HUES48 (cell line): ENCODE results near the gene CASZ1.
A peak's percentile ranks its signal among the peaks of the same experiment; 100 is the strongest.

Experiments
- H3K27ac ChIP-seq: one replicate; pipeline ENCODE4 v1.7.0; 2013; ENCODE audit warnings: low read depth, low read length, inconsistent platforms
- H3K27me3 ChIP-seq: 2 replicates; pipeline ENCODE4 v1.6.1; 2013; ENCODE audit warnings: mild to moderate bottlenecking, low read length; ENCODE audit not compliant: control insufficient read depth, insufficient read depth
- H3K36me3 ChIP-seq: 2 replicates; pipeline ENCODE4 v1.6.1; 2013; ENCODE audit warnings: low read length; ENCODE audit not compliant: control insufficient read depth, insufficient read depth
- H3K4me1 ChIP-seq: 2 replicates; pipeline ENCODE4 v1.6.1; 2013; ENCODE audit warnings: mild to moderate bottlenecking, low read length; ENCODE audit not compliant: control insufficient read depth, insufficient read depth
- H3K4me3 ChIP-seq: 2 replicates; pipeline ENCODE4 v1.5.1; 2013; ENCODE audit warnings: mild to moderate bottlenecking, low read depth, low read length
- H3K9ac ChIP-seq: 2 replicates; pipeline ENCODE4 v1.6.1; 2013; ENCODE audit warnings: mild to moderate bottlenecking, low read depth, low read length, moderate library complexity
- H3K9me3 ChIP-seq: 2 replicates; pipeline ENCODE4 v1.6.1; 2013; ENCODE audit warnings: low read length; ENCODE audit not compliant: control insufficient read depth, insufficient read depth

CASZ1 gene

DNA sequence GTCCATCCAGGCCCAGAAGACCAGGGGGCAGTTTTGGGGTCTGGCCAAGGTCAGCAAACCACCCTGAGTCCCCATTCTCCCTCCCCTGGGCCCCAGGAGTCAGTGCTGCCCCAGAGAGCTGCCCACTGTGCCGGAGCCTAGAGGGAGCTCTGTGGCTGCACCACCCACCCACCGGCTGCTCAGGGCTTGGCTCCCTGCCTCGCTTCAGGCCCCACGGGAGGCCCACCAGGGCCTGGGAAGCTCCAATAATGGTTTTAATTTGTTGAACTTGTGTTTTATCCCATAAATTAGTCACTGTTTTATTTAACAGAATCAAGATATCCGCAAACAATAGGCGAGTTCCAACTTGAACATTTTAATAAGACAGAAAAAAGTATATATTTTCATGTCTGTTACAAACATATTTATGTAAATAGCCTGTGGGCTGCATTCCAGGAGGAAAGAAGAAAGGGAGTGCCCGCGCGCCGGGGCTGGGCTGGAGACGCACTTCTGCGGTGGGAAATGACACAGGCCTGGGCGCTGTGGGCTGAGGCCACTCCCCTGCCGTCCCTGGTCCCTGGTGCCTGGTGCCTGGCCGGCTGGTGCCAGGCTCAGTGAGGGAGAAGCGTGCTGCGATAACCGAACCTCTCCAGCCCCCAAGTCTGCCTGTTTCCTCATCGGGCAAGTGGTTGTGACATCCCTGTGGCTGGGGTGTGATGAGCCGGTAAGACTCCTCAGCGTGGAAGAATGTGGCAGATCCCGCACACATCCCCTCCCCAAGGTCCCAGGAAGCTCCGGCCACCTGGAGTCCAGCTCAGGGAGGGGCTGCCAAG is 161.2 kb downstream of the CASZ1 start:
- Histone ChIP-seq H3K4me3 (no peak overlapping the region), H3K9ac (no peak overlapping the region), H3K36me3 (no peaks in the 10 kb centered on the region), H3K27ac (no peak overlapping the region), H3K27me3 (peaks cover 29% of the 10 kb centered on the region), H3K4me1 (peaks cover 25% of the 10 kb centered on the region), H3K9me3 (no peaks in the 10 kb centered on the region)

- H3K27ac ChIP-seq, result no peak overlapping the region
- H3K36me3 ChIP-seq, result no peaks in the 10 kb centered on the region
- no peak overlapping the region for H3K4me3 ChIP-seq
- H3K4me1 ChIP-seq, result peaks cover 23% of the 10 kb centered on the region
- no peaks in the 10 kb centered on the region for H3K9me3 ChIP-seq
- H3K27me3 ChIP-seq, result peaks cover 22% of the 10 kb centered on the region
- H3K9ac ChIP-seq, result no peak overlapping the region
Observed at GRCh38 chr1:10634428-10635084, 161.9 kb downstream of the CASZ1 start.

DNA sequence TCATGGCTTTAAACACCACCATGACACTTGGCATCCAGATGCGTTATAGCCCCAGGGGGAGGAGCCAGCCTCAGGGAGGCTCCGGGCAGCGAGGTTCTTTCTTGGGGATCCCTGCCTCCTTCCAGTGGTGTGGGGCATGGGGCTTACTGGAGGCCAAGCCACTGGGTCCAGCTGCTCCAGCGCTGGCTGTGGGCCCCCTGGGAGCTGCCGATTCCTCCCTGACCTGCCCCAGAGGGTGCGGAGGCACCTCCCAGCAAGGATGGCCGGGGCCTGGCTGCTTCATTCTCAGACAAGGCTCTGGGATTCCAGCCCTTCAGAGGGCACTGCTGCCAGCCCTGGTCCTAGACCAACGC is 162.4 kb downstream of the CASZ1 start:
- H3K27me3 ChIP-seq, result peaks cover 17% of the 10 kb centered on the region
- H3K27ac ChIP-seq, result no peak overlapping the region
- H3K9me3 ChIP-seq, result no peaks in the 10 kb centered on the region
- H3K9ac ChIP-seq, result no peak overlapping the region
- no peak overlapping the region for H3K4me3 ChIP-seq
- H3K36me3 ChIP-seq, result no peaks in the 10 kb centered on the region
- peaks cover 20% of the 10 kb centered on the region for H3K4me1 ChIP-seq

DNA sequence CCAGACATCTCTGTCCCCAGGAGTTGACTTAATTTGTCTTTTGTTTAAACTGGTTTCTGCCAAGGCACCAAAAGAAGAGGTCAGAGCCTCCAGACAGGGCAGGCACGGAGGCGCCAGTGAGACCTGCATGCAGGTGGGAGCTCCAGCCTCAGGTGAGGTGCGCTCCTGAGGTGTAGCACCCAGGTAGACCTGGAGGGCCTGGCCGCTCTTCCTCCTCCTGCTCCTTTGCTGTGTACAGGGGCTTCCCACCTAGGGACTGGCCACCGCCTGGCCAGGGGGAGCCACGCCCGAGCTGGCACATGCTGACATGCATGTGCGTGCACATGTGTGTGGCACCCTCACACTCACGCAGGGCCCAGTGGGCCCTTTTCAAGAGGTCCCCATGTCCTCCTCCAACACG is 163.0 kb downstream of the CASZ1 start:
- H3K9me3 ChIP-seq, result no peaks in the 10 kb centered on the region
- H3K9ac ChIP-seq, result no peak overlapping the region
- H3K4me1 ChIP-seq, result peaks cover 20% of the 10 kb centered on the region
- peaks cover 14% of the 10 kb centered on the region for H3K27me3 ChIP-seq
- no peak overlapping the region for H3K4me3 ChIP-seq
- H3K36me3 ChIP-seq, result no peaks in the 10 kb centered on the region
- H3K27ac ChIP-seq, result peak overlapping the region; percentile 59

DNA sequence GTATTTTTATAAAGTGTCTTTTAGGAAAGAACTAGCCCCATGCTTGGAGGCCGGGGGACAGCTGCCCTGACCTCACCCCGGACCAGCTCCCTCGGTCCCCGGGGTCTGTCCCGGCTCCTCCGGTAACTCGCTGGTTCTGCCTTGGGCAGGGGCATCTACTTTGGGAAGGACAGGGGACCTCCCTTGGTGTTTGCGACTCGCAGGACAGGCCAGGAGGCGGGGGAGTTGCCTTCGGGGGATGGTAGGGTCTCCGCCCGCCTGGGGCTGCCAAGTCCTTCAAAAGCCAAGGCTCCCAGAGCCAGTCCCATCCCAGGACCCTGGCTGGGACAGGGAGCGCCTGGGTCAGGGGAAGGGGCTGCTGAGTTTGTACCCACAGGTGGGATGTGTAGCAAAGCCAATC is 163.8 kb downstream of the CASZ1 start:
- H3K4me1 ChIP-seq, result peaks cover 20% of the 10 kb centered on the region
- H3K9ac ChIP-seq, result no peak overlapping the region
- H3K27ac ChIP-seq, result peak overlapping the region; percentile 59
- H3K4me3 ChIP-seq, result no peak overlapping the region
- H3K27me3 ChIP-seq, result peaks cover 7% of the 10 kb centered on the region
- no peaks in the 10 kb centered on the region for H3K9me3 ChIP-seq
- no peaks in the 10 kb centered on the region for H3K36me3 ChIP-seq

DNA sequence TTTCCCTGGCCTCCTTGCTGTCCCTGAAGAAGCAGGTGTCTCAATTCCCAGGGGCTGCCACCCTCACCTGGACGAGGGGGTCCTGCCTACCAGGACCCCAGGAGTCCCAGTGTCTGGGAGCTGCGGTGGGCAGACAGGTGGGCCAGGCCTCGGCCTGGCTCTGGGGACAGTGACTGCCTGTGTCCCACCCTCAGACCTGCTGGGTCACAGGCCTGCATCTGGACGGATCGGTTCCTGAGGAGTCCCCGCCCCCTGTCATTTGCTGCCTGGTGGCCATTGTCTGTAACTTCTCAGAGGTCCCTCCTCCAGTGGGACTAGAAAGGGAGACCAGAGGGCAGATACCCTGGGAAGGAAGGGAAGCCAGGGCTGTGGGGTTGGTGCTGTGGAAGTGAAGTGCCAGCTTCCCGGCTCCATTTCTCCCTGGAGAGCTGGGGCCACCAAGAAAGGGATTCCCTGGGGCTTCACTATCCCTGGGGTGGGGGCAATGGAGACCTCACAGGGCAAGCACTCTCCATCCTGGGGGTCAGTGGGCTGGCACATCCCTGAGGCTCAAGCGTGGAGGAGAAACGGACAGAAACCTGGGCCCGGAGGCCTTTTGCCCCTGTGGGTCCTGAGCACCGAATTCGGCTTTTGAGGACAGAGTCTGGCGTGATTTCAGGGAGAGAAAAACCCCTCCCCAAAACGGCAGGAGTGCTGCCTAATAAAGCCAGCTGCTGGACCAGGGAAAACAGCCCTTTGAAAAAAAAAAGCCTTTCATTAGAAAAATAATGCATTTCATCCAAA is 164.4 kb downstream of the CASZ1 start:
- no peak overlapping the region for H3K4me3 ChIP-seq
- no peak overlapping the region for H3K9ac ChIP-seq
- no peaks in the 10 kb centered on the region; the same call in 1 of the 2 replicates for H3K27me3 ChIP-seq
- no peaks in the 10 kb centered on the region for H3K9me3 ChIP-seq
- H3K36me3 ChIP-seq, result no peaks in the 10 kb centered on the region
- peaks cover 20% of the 10 kb centered on the region for H3K4me1 ChIP-seq
- peak overlapping the region; percentile 69 for H3K27ac ChIP-seq

- H3K36me3 ChIP-seq, result no peaks in the 10 kb centered on the region
- H3K9me3 ChIP-seq, result no peaks in the 10 kb centered on the region
- H3K4me3 ChIP-seq, result no peak overlapping the region
- peaks cover 20% of the 10 kb centered on the region for H3K4me1 ChIP-seq
- H3K27ac ChIP-seq, result no peak overlapping the region
- H3K27me3 ChIP-seq, result no peaks in the 10 kb centered on the region
- H3K9ac ChIP-seq, result no peak overlapping the region
Observed at GRCh38 chr1:10631121-10631810, 165.2 kb downstream of the CASZ1 start.

GRCh38 chr1:10630661-10631120 is 165.8 kb downstream of the CASZ1 start:
- Histone ChIP-seq H3K9me3 (no peaks in the 10 kb centered on the region), H3K4me3 (no peak overlapping the region), H3K27ac (no peak overlapping the region), H3K9ac (no peak overlapping the region), H3K27me3 (no peaks in the 10 kb centered on the region), H3K4me1 (peaks cover 20% of the 10 kb centered on the region), H3K36me3 (no peaks in the 10 kb centered on the region)

DNA sequence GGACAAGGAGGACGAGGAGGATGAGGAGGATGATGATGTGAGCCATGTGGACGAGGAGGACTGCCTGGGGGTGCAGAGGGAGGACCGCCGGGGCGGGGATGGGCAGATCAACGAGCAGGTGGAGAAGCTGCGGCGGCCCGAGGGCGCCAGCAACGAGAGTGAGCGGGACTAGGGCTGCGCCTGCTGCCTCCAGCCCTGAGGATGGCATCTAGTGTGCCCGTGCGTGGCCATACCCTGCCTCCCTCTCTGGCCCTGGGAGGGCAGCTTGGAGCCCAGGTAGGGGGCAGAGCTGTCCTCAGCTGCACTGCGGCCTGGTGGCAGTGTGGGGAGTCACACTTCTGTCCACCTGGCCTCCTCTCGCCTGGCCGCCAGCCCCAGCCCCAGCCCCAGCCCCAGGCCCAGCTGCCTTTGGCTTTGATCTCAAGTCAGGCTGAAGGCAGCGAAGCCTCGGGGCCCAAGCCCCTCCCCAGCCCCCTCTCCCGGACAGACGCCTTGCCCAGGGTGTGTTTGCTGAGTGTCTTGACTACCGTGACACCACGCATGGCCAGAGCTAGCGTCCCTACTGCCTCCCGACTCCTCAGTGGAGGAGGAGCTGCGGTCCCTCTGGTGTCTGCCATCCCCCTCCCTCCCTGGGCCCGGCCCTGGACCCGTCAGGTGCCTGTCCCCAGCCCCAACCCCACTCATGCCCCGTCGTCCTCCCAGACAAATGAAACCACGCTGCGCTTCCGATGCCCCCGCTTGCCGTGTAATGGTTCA is 166.5 kb downstream of the CASZ1 start:
- H3K27ac ChIP-seq, result no peak overlapping the region
- no peaks in the 10 kb centered on the region for H3K36me3 ChIP-seq
- H3K4me1 ChIP-seq, result peaks cover 20% of the 10 kb centered on the region
- H3K4me3 ChIP-seq, result no peak overlapping the region
- no peak overlapping the region for H3K9ac ChIP-seq
- H3K9me3 ChIP-seq, result no peaks in the 10 kb centered on the region
- H3K27me3 ChIP-seq, result no peaks in the 10 kb centered on the region
